HepG2 (cell line): ENCODE results near the gene SLA2. TPM values are rescaled to one million over a fixed set of nuclear protein-coding genes. Genes with fewer than 3 reads are reported as not detected.

Source experiments
- AFF4 ChIP-seq: sonication (generic); formaldehyde crosslinking; IDR thresholded peaks from 2 replicates; pipeline ENCODE4 v1.4.0; 2020; ENCODE audit warnings: missing genetic modification reagents
- ARNTL ChIP-seq: sonication (generic); formaldehyde crosslinking; IDR thresholded peaks from 2 replicates; pipeline ENCODE4 v1.4.0; 2020; ENCODE audit warnings: mild to moderate bottlenecking, missing genetic modification reagents
- CHD4 ChIP-seq: fragments of 200-600 bp; sonication (generic); IDR thresholded peaks from 2 replicates; pipeline ENCODE4 v1.7.0; 2017; ENCODE audit warnings: mild to moderate bottlenecking, low read length, borderline replicate concordance
- MTF2 ChIP-seq: sonication (generic); formaldehyde crosslinking; IDR thresholded peaks from 2 replicates; pipeline ENCODE4 v1.5.0; 2020; ENCODE audit warnings: missing genetic modification reagents, borderline replicate concordance
- NAIF1 ChIP-seq: sonication (generic); formaldehyde crosslinking; IDR thresholded peaks from 2 replicates; pipeline ENCODE4 v1.5.0; 2020; ENCODE audit warnings: mild to moderate bottlenecking, missing genetic modification reagents, borderline replicate concordance
- NFKB2 ChIP-seq: sonication (generic); formaldehyde crosslinking; IDR thresholded peaks from 2 replicates; pipeline ENCODE4 v1.4.0; 2020; ENCODE audit warnings: missing genetic modification reagents, borderline replicate concordance
- PHF20 ChIP-seq: sonication (generic); formaldehyde crosslinking; IDR thresholded peaks from 2 replicates; pipeline ENCODE4 v1.5.0; 2020; ENCODE audit warnings: mild to moderate bottlenecking, missing genetic modification reagents
- TBP ChIP-seq: sonication (generic); formaldehyde crosslinking; IDR thresholded peaks from 2 replicates; pipeline ENCODE4 v1.5.0; 2020; ENCODE audit warnings: missing genetic modification reagents
- TBX3 ChIP-seq: fragments of 450-650 bp; IDR thresholded peaks from 2 replicates; pipeline ENCODE4 v1.6.1; 2017; ENCODE audit warnings: antibody characterized with exemption, mild to moderate bottlenecking, inconsistent platforms, borderline replicate concordance
- ZFX ChIP-seq: sonication (generic); formaldehyde crosslinking; IDR thresholded peaks from 2 replicates; pipeline ENCODE4 v1.4.0; 2020; ENCODE audit warnings: mild to moderate bottlenecking, low read depth, missing genetic modification reagents, moderate library complexity
- ZNF224 ChIP-seq: sonication (generic); formaldehyde crosslinking; IDR thresholded peaks from 2 replicates; pipeline ENCODE4 v1.5.0; 2020; ENCODE audit warnings: mild to moderate bottlenecking, missing genetic modification reagents
- ZNF558 ChIP-seq: sonication (generic); formaldehyde crosslinking; IDR thresholded peaks from 2 replicates; pipeline ENCODE4 v1.9.0; 2022; ENCODE audit warnings: mild to moderate bottlenecking, missing genetic modification reagents, borderline replicate concordance
- ZNF776 ChIP-seq: sonication (generic); formaldehyde crosslinking; IDR thresholded peaks from 2 replicates; pipeline ENCODE4 v1.4.0; 2020; ENCODE audit warnings: mild to moderate bottlenecking, missing genetic modification reagents
- polyA plus RNA-seq, 8 experiments: library from polyadenylated mRNA; depleted of rRNA in 3 of 8; stranded (reverse) in 7 of 8; unstranded in 1 of 8; fragments of >200 nt; fragmentation: Illumina TruSeq in 4 of 8; extraction: Trizol in 4 of 8; gene quantifications; 2 replicates each; pipeline versions ENCODE4 v1.2.1 to v1.2.3, GENCODE V29; 2011 to 2016; ENCODE audit warnings: low read depth in 4 of 8, missing spikeins in 1 of 8, mixed read lengths in 1 of 8; ENCODE audit not compliant: insufficient read depth in 1 of 8
- total RNA-seq, 5 experiments: library from RNA; depleted of rRNA; stranded (reverse); fragments of >200 nt; fragmentation: Illumina TruSeq; extraction: Trizol; gene quantifications; 2 replicates each; pipeline ENCODE4 v1.2.3, GENCODE V29; 2016; ENCODE audit warnings: low read depth in 1 of 5
- TF ChIP-seq, protein P1 (sequence below): sonication (generic); formaldehyde crosslinking; IDR thresholded peaks from 2 replicates; pipeline ENCODE4 v1.4.0; 2020; ENCODE audit warnings: missing genetic modification reagents
- TF ChIP-seq, protein P2 (sequence below): sonication (generic); formaldehyde crosslinking; IDR thresholded peaks from 2 replicates; pipeline ENCODE4 v1.8.0; 2022; ENCODE audit warnings: missing genetic modification reagents, low read depth, mild to moderate bottlenecking, borderline replicate concordance
- TF ChIP-seq, protein P3 (sequence below): sonication (generic); formaldehyde crosslinking; IDR thresholded peaks from 2 replicates; pipeline ENCODE4 v1.5.1; 2020; ENCODE audit warnings: missing genetic modification reagents, mild to moderate bottlenecking, borderline replicate concordance
- TF ChIP-seq, protein P4 (sequence below): sonication (generic); formaldehyde crosslinking; IDR thresholded peaks from 2 replicates; pipeline ENCODE4 v1.4.0; 2020; ENCODE audit warnings: mild to moderate bottlenecking, missing genetic modification reagents, borderline replicate concordance

The SLA2 gene
- total and polyA plus RNA-seq, 2 of the 13 experiments (the other 11 are each of a cell fraction or from before 2014, with no cell fraction given) = 1.6 to 3.6 TPM

- peak; percentile 78; the same call in 1 of the 2 replicates for TF ChIP-seq ZNF224 (CRISPR knock-in tag)
- no peak; the same call in 1 of the 2 replicates for TF ChIP-seq AFF4
- peak; percentile 76 for TF ChIP-seq ZFX (CRISPR knock-in tag)
- no peak for TF ChIP-seq PHF20 (CRISPR knock-in tag)
- peak; percentile 84; the same call in 1 of the 2 replicates for TF ChIP-seq MTF2 (CRISPR knock-in tag)
- TF ChIP-seq TBP (CRISPR knock-in tag) = no peak; the same call in 1 of the 2 replicates
- TF ChIP-seq NFKB2 (CRISPR knock-in tag) = peak; percentile 95; the same call in 1 of the 2 replicates
- TF ChIP-seq, protein P1, sequence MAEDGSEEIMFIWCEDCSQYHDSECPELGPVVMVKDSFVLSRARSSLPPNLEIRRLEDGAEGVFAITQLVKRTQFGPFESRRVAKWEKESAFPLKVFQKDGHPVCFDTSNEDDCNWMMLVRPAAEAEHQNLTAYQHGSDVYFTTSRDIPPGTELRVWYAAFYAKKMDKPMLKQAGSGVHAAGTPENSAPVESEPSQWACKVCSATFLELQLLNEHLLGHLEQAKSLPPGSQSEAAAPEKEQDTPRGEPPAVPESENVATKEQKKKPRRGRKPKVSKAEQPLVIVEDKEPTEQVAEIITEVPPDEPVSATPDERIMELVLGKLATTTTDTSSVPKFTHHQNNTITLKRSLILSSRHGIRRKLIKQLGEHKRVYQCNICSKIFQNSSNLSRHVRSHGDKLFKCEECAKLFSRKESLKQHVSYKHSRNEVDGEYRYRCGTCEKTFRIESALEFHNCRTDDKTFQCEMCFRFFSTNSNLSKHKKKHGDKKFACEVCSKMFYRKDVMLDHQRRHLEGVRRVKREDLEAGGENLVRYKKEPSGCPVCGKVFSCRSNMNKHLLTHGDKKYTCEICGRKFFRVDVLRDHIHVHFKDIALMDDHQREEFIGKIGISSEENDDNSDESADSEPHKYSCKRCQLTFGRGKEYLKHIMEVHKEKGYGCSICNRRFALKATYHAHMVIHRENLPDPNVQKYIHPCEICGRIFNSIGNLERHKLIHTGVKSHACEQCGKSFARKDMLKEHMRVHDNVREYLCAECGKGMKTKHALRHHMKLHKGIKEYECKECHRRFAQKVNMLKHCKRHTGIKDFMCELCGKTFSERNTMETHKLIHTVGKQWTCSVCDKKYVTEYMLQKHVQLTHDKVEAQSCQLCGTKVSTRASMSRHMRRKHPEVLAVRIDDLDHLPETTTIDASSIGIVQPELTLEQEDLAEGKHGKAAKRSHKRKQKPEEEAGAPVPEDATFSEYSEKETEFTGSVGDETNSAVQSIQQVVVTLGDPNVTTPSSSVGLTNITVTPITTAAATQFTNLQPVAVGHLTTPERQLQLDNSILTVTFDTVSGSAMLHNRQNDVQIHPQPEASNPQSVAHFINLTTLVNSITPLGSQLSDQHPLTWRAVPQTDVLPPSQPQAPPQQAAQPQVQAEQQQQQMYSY (CRISPR knock-in tag) = 0 out of 2 replicates have a peak, but pooled peaks have one; percentile 50
- peak; percentile 94; the same call in 1 of the 2 replicates for TF ChIP-seq ZNF776 (CRISPR knock-in tag)
- TF ChIP-seq, protein P2, sequence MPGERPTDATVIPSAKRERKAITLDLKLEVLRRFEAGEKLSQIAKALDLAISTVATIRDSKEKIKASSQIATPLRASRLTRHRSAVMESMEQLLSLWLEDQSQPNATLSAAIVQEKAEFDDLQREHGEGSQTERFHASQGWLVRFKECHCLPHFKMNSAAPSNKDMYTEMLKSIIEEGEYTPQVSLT (CRISPR knock-in tag) = no peak
- no peak for TF ChIP-seq CHD4
- peak; percentile 23; the same call in 1 of the 2 replicates for TF ChIP-seq TBX3
- TF ChIP-seq ARNTL = peak; percentile 71; the same call in 1 of the 2 replicates
- TF ChIP-seq, protein P3, sequence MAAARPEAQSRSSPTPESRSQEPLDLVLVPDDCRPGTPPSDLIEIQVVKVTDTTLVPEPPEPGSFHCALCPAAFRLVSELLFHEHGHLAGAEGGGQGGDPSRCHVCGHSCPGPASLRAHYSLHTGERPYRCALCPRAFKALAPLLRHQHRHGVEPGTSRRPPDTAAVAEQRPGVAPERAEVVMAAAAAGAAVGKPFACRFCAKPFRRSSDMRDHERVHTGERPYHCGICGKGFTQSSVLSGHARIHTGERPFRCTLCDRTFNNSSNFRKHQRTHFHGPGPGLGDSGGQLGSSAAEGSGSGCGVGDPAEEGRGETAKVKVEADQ = peak; percentile 91
- TF ChIP-seq, protein P4, sequence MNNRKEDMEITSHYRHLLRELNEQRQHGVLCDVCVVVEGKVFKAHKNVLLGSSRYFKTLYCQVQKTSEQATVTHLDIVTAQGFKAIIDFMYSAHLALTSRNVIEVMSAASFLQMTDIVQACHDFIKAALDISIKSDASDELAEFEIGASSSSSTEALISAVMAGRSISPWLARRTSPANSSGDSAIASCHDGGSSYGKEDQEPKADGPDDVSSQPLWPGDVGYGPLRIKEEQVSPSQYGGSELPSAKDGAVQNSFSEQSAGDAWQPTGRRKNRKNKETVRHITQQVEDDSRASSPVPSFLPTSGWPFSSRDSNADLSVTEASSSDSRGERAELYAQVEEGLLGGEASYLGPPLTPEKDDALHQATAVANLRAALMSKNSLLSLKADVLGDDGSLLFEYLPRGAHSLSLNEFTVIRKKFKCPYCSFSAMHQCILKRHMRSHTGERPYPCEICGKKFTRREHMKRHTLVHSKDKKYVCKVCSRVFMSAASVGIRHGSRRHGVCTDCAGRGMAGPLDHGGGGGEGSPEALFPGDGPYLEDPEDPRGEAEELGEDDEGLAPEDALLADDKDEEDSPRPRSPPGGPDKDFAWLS (CRISPR knock-in tag) = no peak
- TF ChIP-seq NAIF1 = no peak
- TF ChIP-seq ZNF558 = peak; percentile 66; the same call in 1 of the 2 replicates
These were observed 71.4 kb downstream of the SLA2 start (continued) for GRCh38 chr20:36574366-36575135.
